Ishikawa (cell line): ENCODE measurements around the gene ACSS2.

ENCODE experiments used
- CEBPB ChIP-seq: IDR thresholded peaks from 2 replicates; pipeline ENCODE4 v1.6.1; 2012
- CREB1 ChIP-seq: IDR thresholded peaks from 2 replicates; pipeline ENCODE4 v1.6.1; 2012; ENCODE audit warnings: low read depth
- EGR1 ChIP-seq: IDR thresholded peaks from 2 replicates; pipeline ENCODE4 v1.6.1; 2012
- EP300 ChIP-seq: IDR thresholded peaks from 2 replicates; pipeline ENCODE4 v1.6.1; 2012; ENCODE audit warnings: borderline replicate concordance
- FOXM1 ChIP-seq: IDR thresholded peaks from 2 replicates; pipeline ENCODE4 v1.6.1; 2012; ENCODE audit warnings: low read depth, borderline replicate concordance
- NFIC ChIP-seq: IDR thresholded peaks from 2 replicates; pipeline ENCODE4 v1.6.1; 2012
- RAD21 ChIP-seq: IDR thresholded peaks from 2 replicates; pipeline ENCODE4 v1.6.1; 2012; ENCODE audit warnings: low read depth
- REST ChIP-seq: IDR thresholded peaks from 2 replicates; pipeline ENCODE4 v1.6.1; 2012; ENCODE audit warnings: low read depth, mild to moderate bottlenecking
- TAF1 ChIP-seq: IDR thresholded peaks from 2 replicates; pipeline ENCODE4 v1.6.1; 2012; ENCODE audit warnings: low read depth, mild to moderate bottlenecking
- TCF12 ChIP-seq: IDR thresholded peaks from 2 replicates; pipeline ENCODE4 v1.6.1; 2012; ENCODE audit warnings: low read depth
- TEAD4 ChIP-seq: IDR thresholded peaks from 2 replicates; pipeline ENCODE4 v1.6.1; 2012
- USF1 ChIP-seq: IDR thresholded peaks from 2 replicates; pipeline ENCODE4 v1.6.1; 2012
- YY1 ChIP-seq: IDR thresholded peaks from 2 replicates; pipeline ENCODE4 v1.6.1; 2012; ENCODE audit warnings: low read depth
- ZBTB7A ChIP-seq: IDR thresholded peaks from 2 replicates; pipeline ENCODE4 v1.6.1; 2012; ENCODE audit warnings: low read depth
- TF ChIP-seq, protein P1 (sequence below): IDR thresholded peaks from 2 replicates; pipeline ENCODE4 v1.6.1; 2012

The ACSS2 gene

GRCh38 chr20:34956041-34956458 is 79.6 kb downstream of the ACSS2 start:
- TF ChIP-seq ZBTB7A (no peak), NFIC (no peak), TAF1 (no peak), CREB1 (no peak)

GRCh38 chr20:34956751-34957472 is 80.5 kb downstream of the ACSS2 start:
- TF ChIP-seq CEBPB (no peak), ZBTB7A (no peak), EGR1 (no peak), USF1 (no peak)

DNA sequence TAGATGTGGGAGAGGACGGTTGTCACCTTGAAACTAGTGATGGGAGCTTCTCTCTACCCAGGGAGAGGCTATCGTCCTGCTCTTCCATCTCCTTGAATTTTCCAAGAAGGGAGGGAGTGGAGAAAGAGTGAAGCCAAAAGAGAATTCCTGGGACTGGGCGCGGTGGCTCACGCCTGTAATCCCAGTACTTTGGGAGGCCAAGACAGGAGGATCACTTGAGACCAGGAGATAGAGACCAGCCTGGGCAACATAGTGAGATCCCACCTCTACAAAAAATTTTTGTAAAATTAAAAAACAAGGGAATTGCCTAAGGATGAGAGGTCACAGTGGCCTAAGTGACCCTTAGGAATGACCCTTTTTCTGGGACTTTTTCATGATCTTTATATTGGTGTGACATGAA is 88.1 kb downstream of the ACSS2 start:
- TF ChIP-seq NFIC, result no peak

DNA sequence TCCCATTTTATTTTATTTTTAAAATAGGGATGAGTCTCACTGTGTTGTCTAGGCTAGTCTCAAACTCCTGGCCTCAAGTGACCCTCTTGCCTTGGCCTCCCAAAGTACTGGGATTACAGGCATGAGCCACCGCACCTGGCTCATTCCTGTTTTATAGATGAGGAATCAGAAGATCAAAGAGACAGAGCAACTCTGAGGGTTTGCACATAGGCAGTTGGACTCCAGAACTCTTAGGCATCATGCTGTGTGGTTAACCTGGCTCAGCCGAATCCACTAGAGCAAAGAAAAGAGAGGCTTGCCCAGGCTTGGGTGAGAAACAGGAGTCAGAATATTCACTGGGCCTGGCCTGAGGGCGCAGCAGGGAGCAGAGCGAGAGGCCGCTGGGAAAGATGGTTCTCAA is 88.6 kb downstream of the ACSS2 start:
- TF ChIP-seq TEAD4, result no peak
- TF ChIP-seq, protein P1, sequence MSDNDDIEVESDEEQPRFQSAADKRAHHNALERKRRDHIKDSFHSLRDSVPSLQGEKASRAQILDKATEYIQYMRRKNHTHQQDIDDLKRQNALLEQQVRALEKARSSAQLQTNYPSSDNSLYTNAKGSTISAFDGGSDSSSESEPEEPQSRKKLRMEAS, result no peak
- no peak for TF ChIP-seq RAD21
- no peak for TF ChIP-seq CEBPB
- TF ChIP-seq YY1, result no peak
- TF ChIP-seq FOXM1, result no peak
- TF ChIP-seq TCF12, result no peak

GRCh38 chr20:34967421-34967820 is 91.0 kb downstream of the ACSS2 start:
- TF ChIP-seq USF1 (no peak), ZBTB7A (no peak), RAD21 (no peak), TCF12 (no peak), EP300 (no peak), TAF1 (no peak), EGR1 (no peak), NFIC (no peak), CEBPB (no peak), TEAD4 (no peak), REST (no peak), FOXM1 (no peak), YY1 (no peak), CREB1 (no peak)
- TF ChIP-seq, protein P1, result no peak

GRCh38 chr20:34968042-34968775 is 91.8 kb downstream of the ACSS2 start:
- no peak for TF ChIP-seq CEBPB
- no peak for TF ChIP-seq CREB1
- TF ChIP-seq REST, result no peak
- no peak for TF ChIP-seq FOXM1
- no peak for TF ChIP-seq YY1
- TF ChIP-seq USF1, result no peak
- TF ChIP-seq EP300, result no peak
- TF ChIP-seq EGR1, result no peak
- no peak for TF ChIP-seq TEAD4
- no peak for TF ChIP-seq RAD21
- TF ChIP-seq NFIC, result no peak
- TF ChIP-seq TAF1, result no peak
- TF ChIP-seq ZBTB7A, result no peak
- TF ChIP-seq TCF12, result no peak
- TF ChIP-seq, protein P1, result no peak
